Smooth muscle cell (in vitro differentiated cells): ENCODE results near the gene TOMM40. TPM values are rescaled to one million over a fixed set of nuclear protein-coding genes. Genes with fewer than 3 reads are reported as not detected.
"Not testable (repeated sequence)": the region's sequence is repeated elsewhere in the genome, so short reads cannot be mapped to it uniquely, and the experiment has no call there.

Source experiments
- DNase-seq: peaks from one replicate; lab custom pipeline; 2025; ENCODE audit not compliant: unreplicated experiment; lab: John Stamatoyannopoulos, UW
- H2AFZ ChIP-seq: fragments of 200-600 bp; sonication (generic); 2 replicates; pipeline ENCODE4 v1.6.0; 2016; ENCODE audit warnings: antibody characterized with exemption, low read depth, mild to moderate bottlenecking
- H3F3A ChIP-seq: fragments of 200-600 bp; sonication (generic); 2 replicates; pipeline ENCODE4 v1.6.0; 2017; ENCODE audit warnings: antibody characterized with exemption, low read depth
- H3K27ac ChIP-seq: fragments of 200-600 bp; sonication (generic); 2 replicates; pipeline ENCODE4 v1.5.1; 2016; ENCODE audit warnings: low read depth, mild to moderate bottlenecking
- H3K27me3 ChIP-seq: fragments of 200-600 bp; sonication (generic); 2 replicates; pipeline ENCODE4 v1.6.1; 2016; ENCODE audit warnings: low read depth, mild to moderate bottlenecking
- H3K36me3 ChIP-seq: fragments of 200-600 bp; sonication (generic); 2 replicates; pipeline ENCODE4 v1.5.1; 2016; ENCODE audit warnings: low read depth
- H3K4me1 ChIP-seq: fragments of 200-600 bp; sonication (generic); 2 replicates; pipeline ENCODE4 v1.5.1; 2016; ENCODE audit warnings: low read depth
- H3K4me2 ChIP-seq: fragments of 200-600 bp; sonication (generic); 2 replicates; pipeline ENCODE4 v1.6.0; 2016; ENCODE audit warnings: mild to moderate bottlenecking
- H3K4me3 ChIP-seq: fragments of 200-600 bp; sonication (generic); 2 replicates; pipeline ENCODE4 v1.5.1; 2016; ENCODE audit warnings: mild to moderate bottlenecking
- H3K79me2 ChIP-seq: fragments of 200-600 bp; sonication (generic); 2 replicates; pipeline ENCODE4 v1.6.0; 2016; ENCODE audit warnings: low read depth, mild to moderate bottlenecking
- H3K9ac ChIP-seq: fragments of 200-600 bp; sonication (generic); 2 replicates; pipeline ENCODE4 v1.6.0; 2016; ENCODE audit warnings: low read depth
- H3K9me3 ChIP-seq: fragments of 200-600 bp; sonication (generic); replicated peaks from 2 replicates; pipeline ENCODE4 v1.5.1; 2016; ENCODE audit warnings: low read depth
- H4K20me1 ChIP-seq: fragments of 200-600 bp; sonication (generic); 2 replicates; pipeline ENCODE4 v1.6.0; 2016; ENCODE audit warnings: low read depth
- CTCF ChIP-seq: fragments of 200-600 bp; sonication (generic); IDR thresholded peaks from 2 replicates; pipeline ENCODE4 v1.5.1; 2017; ENCODE audit warnings: borderline replicate concordance, mild to moderate bottlenecking, antibody characterized with exemption; ENCODE audit not compliant: insufficient read depth, poor library complexity, severe bottlenecking
- WGBS: methylation state at CpG from one replicate; pipeline ENCODE4 v1.1.7; 2016; ENCODE audit warnings: low lambda C conversion rate; 5-methylcytosine and 5-hydroxymethylcytosine counted together
- polyA plus RNA-seq: library from polyadenylated mRNA; unstranded; fragments of >200 nt; fragmentation: Nextera tagmentation; extraction: Ambion mirVana; gene quantifications from 2 replicates; pipeline ENCODE4 v1.2.1, GENCODE V29; 2016
- total RNA-seq: library from RNA; depleted of rRNA; stranded (reverse); fragments of >200 nt; gene quantifications from 2 replicates; pipeline ENCODE4 v1.2.3, GENCODE V29; 2014

TOMM40 gene
- total and polyA plus RNA-seq, 2 experiments from 2014 or later, result 65.0 to 96.0 TPM

DNA sequence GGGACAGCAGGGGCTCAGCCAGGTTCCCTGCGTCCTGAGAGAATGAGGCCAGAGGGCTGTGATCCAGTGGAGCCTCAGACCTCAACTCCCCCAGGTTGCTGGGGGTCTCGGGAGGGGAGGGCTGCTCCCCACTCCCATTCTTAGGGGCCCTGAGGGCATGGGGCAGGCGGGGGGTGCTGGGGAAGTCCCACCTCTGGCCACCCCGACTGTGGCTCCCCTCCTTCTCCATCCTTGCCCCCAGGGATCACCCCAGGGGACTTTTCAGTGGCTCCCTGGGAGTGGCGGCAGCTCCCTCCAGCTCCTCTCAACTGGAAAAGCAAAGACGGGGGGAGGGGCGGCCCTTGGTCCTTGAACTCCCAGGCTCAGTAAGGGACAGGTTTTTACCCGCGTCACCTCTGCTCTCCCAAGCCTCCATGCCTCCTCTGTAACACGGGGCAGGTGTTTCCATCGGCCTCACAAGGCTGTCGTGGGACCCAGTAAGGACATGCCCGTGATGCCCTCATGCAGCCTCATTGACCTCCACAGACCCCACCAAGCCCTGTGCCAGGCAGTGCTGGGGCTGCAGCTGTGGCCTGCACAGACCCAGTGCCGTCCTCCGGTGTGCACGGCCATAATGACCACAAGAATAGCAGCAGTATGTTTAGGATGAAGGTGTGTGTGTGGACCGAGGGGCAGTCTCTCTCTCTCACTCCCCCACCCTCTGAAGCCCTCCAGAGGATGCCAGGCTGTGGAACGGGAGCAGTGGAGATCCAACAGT lies 11.6 kb upstream of the TOMM40 start:
- Histone ChIP-seq H2AFZ (no peak overlapping the region), H4K20me1 (no peaks in the 10 kb centered on the region), H3K9me3 (no peaks in the 10 kb centered on the region), H3K4me3 (no peak overlapping the region), H3K36me3 (no peaks in the 10 kb centered on the region), H3F3A (peaks cover 6% of the 10 kb centered on the region), H3K4me1 (no peaks in the 10 kb centered on the region), H3K27ac (no peak overlapping the region), H3K79me2 (no peaks in the 10 kb centered on the region), H3K9ac (no peak overlapping the region), H3K27me3 (no peaks in the 10 kb centered on the region), H3K4me2 (no peak overlapping the region)
- no peak for TF ChIP-seq CTCF
- no peak for DNase-seq
- 91% methylated on average over 16 of the region's 18 CpGs for WGBS

DNA sequence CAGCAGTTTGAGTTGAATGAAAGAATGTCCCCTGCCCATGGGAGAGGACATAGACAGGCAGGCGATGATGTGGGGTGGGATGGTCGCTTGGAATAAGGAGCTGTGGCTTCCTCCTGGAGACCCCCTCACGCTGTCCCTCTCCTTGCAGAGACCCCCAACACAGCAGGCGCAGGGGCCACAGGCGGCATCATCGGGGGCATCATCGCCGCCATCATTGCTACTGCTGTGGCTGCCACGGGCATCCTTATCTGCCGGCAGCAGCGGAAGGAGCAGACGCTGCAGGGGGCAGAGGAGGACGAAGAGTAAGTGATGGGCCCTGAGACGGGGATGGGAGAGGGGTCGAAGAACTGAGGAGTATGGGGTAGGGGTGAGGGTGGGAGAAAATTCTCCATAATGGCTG lies 9.0 kb upstream of the TOMM40 start:
- no peak overlapping the region for H3K27ac ChIP-seq
- no peaks in the 10 kb centered on the region for H3K9me3 ChIP-seq
- WGBS, result 94% methylated on average over 15 of the region's 15 CpGs
- no peaks in the 10 kb centered on the region for H3K79me2 ChIP-seq
- H3K9ac ChIP-seq, result no peak overlapping the region
- no peaks in the 10 kb centered on the region for H3K36me3 ChIP-seq
- TF ChIP-seq CTCF, result no peak
- H3K4me1 ChIP-seq, result no peaks in the 10 kb centered on the region
- no peaks in the 10 kb centered on the region for H3K27me3 ChIP-seq
- H3K4me2 ChIP-seq, result no peak overlapping the region
- H3F3A ChIP-seq, result no peaks in the 10 kb centered on the region
- DNase-seq, result no peak
- no peaks in the 10 kb centered on the region for H4K20me1 ChIP-seq
- H2AFZ ChIP-seq, result no peak overlapping the region
- H3K4me3 ChIP-seq, result no peak overlapping the region

GRCh38 chr19:44882619-44883397 lies 8.2 kb upstream of the TOMM40 start:
- not testable (repeated sequence) for H3K4me2 ChIP-seq, H3K79me2 ChIP-seq, DNase-seq, H3K9ac ChIP-seq, H3K4me3 ChIP-seq, H2AFZ ChIP-seq, H3K27ac ChIP-seq, H3K9me3 ChIP-seq, H3F3A ChIP-seq, H3K27me3 ChIP-seq, H3K36me3 ChIP-seq, H3K4me1 ChIP-seq, H4K20me1 ChIP-seq
- 89% methylated on average over 19 of the region's 19 CpGs for WGBS

- Histone ChIP-seq H3K9ac (no peak overlapping the region), H4K20me1 (no peaks in the 10 kb centered on the region), H3K27me3 (no peaks in the 10 kb centered on the region), H3K36me3 (no peaks in the 10 kb centered on the region), H3K4me2 (no peak overlapping the region), H3K4me1 (no peaks in the 10 kb centered on the region), H3K4me3 (no peak overlapping the region), H2AFZ (no peak overlapping the region), H3K79me2 (no peaks in the 10 kb centered on the region), H3K27ac (no peak overlapping the region), H3F3A (no peaks in the 10 kb centered on the region), H3K9me3 (no peaks in the 10 kb centered on the region)
- WGBS, result 94% methylated on average over 5 of the region's 5 CpGs
- TF ChIP-seq CTCF, result no peak
- DNase-seq, result no peak
Observed at GRCh38 chr19:44883922-44884321, 7.1 kb upstream of the TOMM40 start.
